H1 (cell line): ENCODE measurements around the gene OLFML2A.

Source experiments
- CREB1 ChIP-seq: IDR thresholded peaks from 2 replicates; pipeline ENCODE4 v1.6.1; 2012; ENCODE audit warnings: inconsistent platforms
- EGR1 ChIP-seq: IDR thresholded peaks from 2 replicates; pipeline ENCODE4 v1.6.1; 2011; ENCODE audit warnings: low read depth, low read length, borderline replicate concordance
- EP300 ChIP-seq, 2 experiments: IDR thresholded peaks; 1 replicate in 1 of 2; 2 replicates in 1 of 2; pipeline ENCODE4 v1.6.1; 2011 to 2012; ENCODE audit warnings: low read depth in 2 of 2, low read length in 2 of 2, mild to moderate bottlenecking in 2 of 2, borderline replicate concordance in 1 of 2, inconsistent platforms in 1 of 2, moderate library complexity in 1 of 2
- HDAC2 ChIP-seq, 2 experiments: fragments of 300-600 bp in 1 of 2; sonication (generic) in 1 of 2; IDR thresholded peaks; 2 replicates each; pipeline ENCODE4 v1.6.1; 2011 to 2012; ENCODE audit warnings: low read depth in 2 of 2, low read length in 2 of 2, mild to moderate bottlenecking in 2 of 2, moderate library complexity in 2 of 2, borderline replicate concordance in 1 of 2, inconsistent platforms in 1 of 2
- POLR2A ChIP-seq, 2 experiments: IDR thresholded peaks; 1 replicate in 1 of 2; 2 replicates in 1 of 2; pipeline ENCODE4 v1.6.1; 2011; ENCODE audit warnings: low read depth in 2 of 2, low read length in 2 of 2, mild to moderate bottlenecking in 2 of 2; ENCODE audit errors: control extremely low read depth in 1 of 2
- RAD21 ChIP-seq, 2 experiments: IDR thresholded peaks in 1 of 2; conservative IDR thresholded peaks in 1 of 2; 2 replicates each; pipeline ENCODE4 v1.6.1; 2011; ENCODE audit warnings: low read depth in 2 of 2, low read length in 2 of 2, improper control_type of control experiment in 1 of 2, inconsistent platforms in 1 of 2, mild to moderate bottlenecking in 1 of 2, moderate library complexity in 1 of 2
- RFX5 ChIP-seq: IDR thresholded peaks from 2 replicates; pipeline ENCODE4 v1.6.1; 2011; ENCODE audit warnings: low read depth, low read length, improper control_type of control experiment, borderline replicate concordance
- SP1 ChIP-seq: IDR thresholded peaks from 2 replicates; pipeline ENCODE4 v1.6.1; 2011; ENCODE audit warnings: low read depth, low read length
- TAF1 ChIP-seq: IDR thresholded peaks from 2 replicates; pipeline ENCODE4 v1.6.1; 2011; ENCODE audit warnings: mild to moderate bottlenecking, low read depth, low read length
- TBP ChIP-seq: IDR thresholded peaks from 2 replicates; pipeline ENCODE4 v1.6.1; 2011; ENCODE audit warnings: low read depth, low read length, improper control_type of control experiment
- TF ChIP-seq, protein P1 (sequence below), 3 experiments: IDR thresholded peaks; 1 replicate in 2 of 3; 2 replicates in 1 of 3; pipeline versions ENCODE4 v1.5.1 to v1.6.1; 2011; ENCODE audit warnings: low read length in 3 of 3, mild to moderate bottlenecking in 3 of 3, inconsistent platforms in 2 of 3, low read depth in 1 of 3, moderate library complexity in 1 of 3; ENCODE audit not compliant: insufficient read depth in 1 of 3; ENCODE audit errors: control extremely low read depth in 1 of 3
- TF ChIP-seq, protein P2 (sequence below): IDR thresholded peaks from 2 replicates; pipeline ENCODE4 v1.6.1; 2012; ENCODE audit warnings: inconsistent platforms

DNA sequence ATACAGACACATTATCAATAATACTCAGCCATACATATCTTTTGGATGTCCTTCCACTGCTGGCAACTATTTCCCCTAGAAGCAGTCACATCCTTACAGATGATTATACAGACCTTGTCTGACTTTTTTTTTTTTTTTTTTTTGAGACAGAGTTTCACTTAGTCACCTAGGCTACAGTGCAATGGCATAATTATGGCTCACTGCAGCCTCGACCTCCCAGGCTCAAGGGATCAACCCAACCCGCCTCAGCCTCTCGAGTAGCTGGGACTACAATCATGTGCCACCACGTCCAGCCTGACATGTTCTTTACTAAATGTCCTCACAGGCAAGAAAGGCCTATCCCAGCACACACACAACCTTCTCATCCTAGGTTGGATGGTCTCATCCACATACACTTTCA, 29.9 kb upstream of the OLFML2A start:
- TF ChIP-seq TBP (no peak), HDAC2 (IDR thresholded peaks at IDR 0.05; ENCODE audit: borderline replicate concordance in 1 of 2, low read depth in 2 of 2, low read length in 2 of 2) (no peak), POLR2A (IDR thresholded peaks at IDR 0.05; ENCODE audit: control extremely low read depth in 1 of 2, low read depth in 2 of 2, low read length in 2 of 2) (no peak), RFX5 (no peak), EP300 (IDR thresholded peaks at IDR 0.05; ENCODE audit: borderline replicate concordance in 1 of 2, low read depth in 2 of 2, low read length in 2 of 2) (no peak), CREB1 (no peak), TAF1 (no peak), SP1 (no peak), RAD21 (IDR thresholded peaks at IDR 0.05 in 1 of 2, conservative IDR thresholded peaks at IDR 0.05 in 1 of 2; ENCODE audit: low read depth in 2 of 2, low read length in 2 of 2) (no peak), EGR1 (no peak)
- TF ChIP-seq, protein P1, sequence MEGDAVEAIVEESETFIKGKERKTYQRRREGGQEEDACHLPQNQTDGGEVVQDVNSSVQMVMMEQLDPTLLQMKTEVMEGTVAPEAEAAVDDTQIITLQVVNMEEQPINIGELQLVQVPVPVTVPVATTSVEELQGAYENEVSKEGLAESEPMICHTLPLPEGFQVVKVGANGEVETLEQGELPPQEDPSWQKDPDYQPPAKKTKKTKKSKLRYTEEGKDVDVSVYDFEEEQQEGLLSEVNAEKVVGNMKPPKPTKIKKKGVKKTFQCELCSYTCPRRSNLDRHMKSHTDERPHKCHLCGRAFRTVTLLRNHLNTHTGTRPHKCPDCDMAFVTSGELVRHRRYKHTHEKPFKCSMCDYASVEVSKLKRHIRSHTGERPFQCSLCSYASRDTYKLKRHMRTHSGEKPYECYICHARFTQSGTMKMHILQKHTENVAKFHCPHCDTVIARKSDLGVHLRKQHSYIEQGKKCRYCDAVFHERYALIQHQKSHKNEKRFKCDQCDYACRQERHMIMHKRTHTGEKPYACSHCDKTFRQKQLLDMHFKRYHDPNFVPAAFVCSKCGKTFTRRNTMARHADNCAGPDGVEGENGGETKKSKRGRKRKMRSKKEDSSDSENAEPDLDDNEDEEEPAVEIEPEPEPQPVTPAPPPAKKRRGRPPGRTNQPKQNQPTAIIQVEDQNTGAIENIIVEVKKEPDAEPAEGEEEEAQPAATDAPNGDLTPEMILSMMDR (IDR thresholded peaks at IDR 0.05; ENCODE audit: control extremely low read depth in 1 of 3, insufficient read depth in 1 of 3, low read depth in 1 of 3, low read length in 3 of 3) = no peak
- TF ChIP-seq, protein P2, sequence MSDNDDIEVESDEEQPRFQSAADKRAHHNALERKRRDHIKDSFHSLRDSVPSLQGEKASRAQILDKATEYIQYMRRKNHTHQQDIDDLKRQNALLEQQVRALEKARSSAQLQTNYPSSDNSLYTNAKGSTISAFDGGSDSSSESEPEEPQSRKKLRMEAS = no peak
